SU-DHL-6 (cell line): Measurements from ENCODE around the gene ZMIZ1.

Experiments used
- H2AFZ ChIP-seq: fragments of 200-600 bp; sonication (generic); 2 replicates; pipeline ENCODE4 v1.6.1; 2014; ENCODE audit warnings: low read depth, mild to moderate bottlenecking, moderate library complexity, mixed read lengths, antibody characterized with exemption, low read length; ENCODE audit not compliant: severe bottlenecking
- H3F3A ChIP-seq: fragments of 200-600 bp; shearing (Covaris generic); 2 replicates; pipeline ENCODE4 v1.6.0; 2016; ENCODE audit warnings: antibody characterized with exemption, mild to moderate bottlenecking; ENCODE audit not compliant: insufficient read depth
- H3K27ac ChIP-seq: fragments of 200-600 bp; sonication (generic); 2 replicates; pipeline ENCODE4 v1.5.1; 2016; ENCODE audit warnings: low read depth, mild to moderate bottlenecking, low read length, moderate library complexity, mixed read lengths
- H3K27me3 ChIP-seq: fragments of 200-600 bp; sonication (generic), shearing (Covaris generic); 2 replicates; pipeline ENCODE4 v1.6.0; 2014; ENCODE audit warnings: mild to moderate bottlenecking, low read length
- H3K36me3 ChIP-seq: fragments of 200-600 bp; sonication (generic); 2 replicates; pipeline ENCODE4 v1.6.1; 2014; ENCODE audit warnings: mild to moderate bottlenecking, low read length, mixed read lengths
- H3K4me2 ChIP-seq: fragments of 300-600, 200-600 bp; shearing (Covaris generic), sonication (generic); 2 replicates; pipeline ENCODE4 v1.6.0; 2014; ENCODE audit warnings: low read length, low read depth, mild to moderate bottlenecking; ENCODE audit not compliant: poor library complexity, severe bottlenecking
- H3K4me3 ChIP-seq: fragments of 200-600 bp; sonication (generic); 2 replicates; pipeline ENCODE4 v1.5.1; 2014; ENCODE audit warnings: antibody characterized with exemption, low read length, mild to moderate bottlenecking, mixed read lengths; ENCODE audit not compliant: insufficient read depth, poor library complexity, severe bottlenecking
- H3K79me2 ChIP-seq: fragments of 200-600 bp; sonication (generic); 2 replicates; pipeline ENCODE4 v1.6.1; 2014; ENCODE audit warnings: mild to moderate bottlenecking, low read length, moderate library complexity; ENCODE audit not compliant: insufficient read depth
- H3K9ac ChIP-seq: fragments of 200-600 bp; sonication (generic); 2 replicates; pipeline ENCODE4 v1.7.0; 2014; ENCODE audit warnings: mild to moderate bottlenecking, low read length
- H3K9me2 ChIP-seq: fragments of 200-600 bp; sonication (generic); replicated peaks from 2 replicates; pipeline ENCODE4 v1.6.1; 2014; ENCODE audit warnings: low read length; ENCODE audit not compliant: insufficient read depth
- H3K9me3 ChIP-seq: fragments of 200-600 bp; sonication (generic); 2 replicates; pipeline ENCODE4 v1.6.1; 2014; ENCODE audit warnings: low read length, mixed read lengths; ENCODE audit not compliant: insufficient read depth
- H4K20me1 ChIP-seq: fragments of 200-600 bp; sonication (generic); 2 replicates; pipeline ENCODE4 v1.6.1; 2014; ENCODE audit warnings: low read depth, mild to moderate bottlenecking, antibody characterized with exemption, low read length, moderate library complexity, mixed read lengths
- CTCF ChIP-seq: fragments of 200-600 bp; sonication (generic); IDR thresholded peaks from one replicate; pipeline ENCODE4 v1.5.1; 2017; ENCODE audit warnings: antibody characterized with exemption, mild to moderate bottlenecking, low read length, moderate library complexity; ENCODE audit not compliant: insufficient read depth, poor library complexity, severe bottlenecking
- EZH2phosphoT487 ChIP-seq: fragments of 200-600 bp; sonication (generic), shearing (Covaris generic); conservative IDR thresholded peaks from 2 replicates; pipeline ENCODE4 v1.6.1; 2018; ENCODE audit warnings: mild to moderate bottlenecking, antibody characterized with exemption, low read length, moderate library complexity, mixed read lengths

ZMIZ1 gene

GRCh38 chr10:79028451-79029010, 40.2 kb upstream of the ZMIZ1 start:
- Histone ChIP-seq H3K27me3 (no peaks in the 10 kb centered on the region), H3K9me2 (no peaks in the 10 kb centered on the region), H3K4me2 (no peak overlapping the region), H3K36me3 (no peaks in the 10 kb centered on the region), H3K79me2 (no peaks in the 10 kb centered on the region), H3F3A (no peaks in the 10 kb centered on the region), H3K9me3 (no peaks in the 10 kb centered on the region), H3K4me3 (no peak overlapping the region), H2AFZ (no peak overlapping the region), H3K9ac (no peak overlapping the region), H3K27ac (no peak overlapping the region), H4K20me1 (no peaks in the 10 kb centered on the region)
- no peak for TF ChIP-seq EZH2phosphoT487
- no peak for TF ChIP-seq CTCF

DNA sequence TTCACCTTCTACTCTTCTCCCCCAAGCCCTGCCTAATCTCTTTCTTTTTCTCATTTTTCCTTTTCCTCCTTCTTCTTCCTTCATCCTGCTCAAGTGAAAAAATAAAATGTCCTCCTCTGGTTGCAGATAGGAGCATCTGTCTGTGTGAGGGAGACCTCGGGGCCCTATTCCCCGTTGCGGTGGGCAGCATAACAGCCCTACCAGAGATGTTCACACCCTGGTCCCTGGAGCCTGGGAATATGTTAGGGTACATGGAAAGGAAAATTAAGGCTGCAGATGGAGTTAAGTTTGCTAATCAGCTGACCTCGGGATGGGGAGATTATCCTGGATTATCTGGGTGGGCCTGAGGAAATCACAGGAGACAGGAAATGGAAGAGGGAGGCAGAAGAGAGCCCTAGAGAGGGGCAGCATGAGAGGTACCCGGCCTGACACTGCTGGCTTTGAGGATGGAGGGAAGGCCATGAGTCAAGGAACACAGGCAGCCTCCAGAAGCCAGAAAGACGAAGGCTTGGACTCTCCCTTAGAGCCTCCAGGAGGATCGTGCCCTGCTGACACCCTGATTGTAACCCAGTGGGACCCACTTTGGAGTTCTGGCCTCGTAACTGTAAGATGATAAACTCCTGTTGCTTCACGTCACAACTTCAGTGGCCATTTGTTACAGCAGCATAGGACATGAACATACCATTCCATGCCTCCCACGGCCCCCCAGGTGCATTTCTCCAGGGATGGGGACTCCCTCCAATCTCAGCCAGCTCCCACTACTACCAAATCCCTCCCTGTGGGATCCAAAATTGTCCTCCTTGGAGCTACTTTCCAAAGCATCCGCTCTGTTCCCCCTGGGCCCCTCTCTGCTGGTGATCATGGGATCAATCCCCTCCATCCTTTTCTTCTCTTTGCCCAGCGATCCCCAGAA, 39.0 kb upstream of the ZMIZ1 start:
- no peaks in the 10 kb centered on the region for H3K36me3 ChIP-seq
- H3K9ac ChIP-seq: no peak overlapping the region
- H3K27ac ChIP-seq: no peak overlapping the region
- no peak overlapping the region for H3K4me3 ChIP-seq
- no peak overlapping the region for H3K4me2 ChIP-seq
- H4K20me1 ChIP-seq: no peaks in the 10 kb centered on the region
- TF ChIP-seq EZH2phosphoT487: no peak
- no peak for TF ChIP-seq CTCF
- H3K9me2 ChIP-seq: no peaks in the 10 kb centered on the region
- H3F3A ChIP-seq: no peaks in the 10 kb centered on the region
- no peak overlapping the region for H2AFZ ChIP-seq
- no peaks in the 10 kb centered on the region for H3K9me3 ChIP-seq
- no peaks in the 10 kb centered on the region for H3K79me2 ChIP-seq
- no peaks in the 10 kb centered on the region for H3K27me3 ChIP-seq

- Histone ChIP-seq H3K9ac (no peak overlapping the region), H3F3A (no peaks in the 10 kb centered on the region), H3K79me2 (no peaks in the 10 kb centered on the region), H3K9me2 (no peaks in the 10 kb centered on the region), H3K27ac (no peak overlapping the region), H3K36me3 (no peaks in the 10 kb centered on the region), H3K4me2 (no peak overlapping the region), H3K4me3 (no peak overlapping the region), H4K20me1 (no peaks in the 10 kb centered on the region), H2AFZ (no peak overlapping the region), H3K9me3 (no peaks in the 10 kb centered on the region), H3K27me3 (no peaks in the 10 kb centered on the region)
- TF ChIP-seq CTCF (no peak), EZH2phosphoT487 (no peak)
These were observed 38.1 kb upstream of the ZMIZ1 start for GRCh38 chr10:79030705-79031104.
